Endothelial cell of umbilical vein (primary cell): ENCODE data around the gene TMEM59. TPM values are rescaled to one million over a fixed set of nuclear protein-coding genes. Genes with fewer than 3 reads are reported as not detected.
"Not testable (repeated sequence)": the region's sequence is repeated elsewhere in the genome, so short reads cannot be mapped to it uniquely, and the experiment has no call there.

ENCODE experiments used
- BruUV-seq: library from RNA; stranded (reverse); fragments of 400-500 nt; replicated peaks from 2 replicates; lab custom pipeline; 2021; lab: Mats Ljungman, UMichigan
- CTCF ChIA-PET: fragments of 300-600, 350-600 bp; sonication (Branson Sonifier 250); formaldehyde crosslinking; loops from one replicate; lab custom pipeline; 2021; ENCODE audit warnings: antibody characterized with exemption, inconsistent platforms; lab: Charles Lee
- POLR2A ChIA-PET: fragments of 300-600, 350-600 bp; sonication (Branson Sonifier 250); formaldehyde crosslinking; loops from one replicate; lab custom pipeline; 2021; ENCODE audit warnings: antibody characterized with exemption, inconsistent platforms; lab: Charles Lee
- DNase-seq: peaks from one replicate; pipeline ENCODE4 v3.0.0-alpha.2; 2011; ENCODE audit warnings: low read depth, low spot score
- FAIRE-seq: peaks from 2 replicates; lab custom pipeline; 2011; peaks lifted over from hg19 to GRCh38; lab: Jason Lieb, UNC
- H2AFZ ChIP-seq: 2 replicates; pipeline ENCODE4 v1.6.0; 2012; ENCODE audit warnings: low read depth, low read length, control low read depth, inconsistent platforms
- H3K27ac ChIP-seq: 2 replicates; pipeline ENCODE4 v1.5.1; 2011; ENCODE audit warnings: low read depth, mild to moderate bottlenecking, control low read depth, low read length, moderate library complexity; ENCODE audit not compliant: insufficient read depth
- H3K27me3 ChIP-seq, 2 experiments: 2 replicates each; pipeline versions ENCODE4 v1.6.0 to v1.6.1; 2011; ENCODE audit warnings: low read length in 2 of 2, mixed read lengths in 1 of 2; ENCODE audit not compliant: control insufficient read depth in 2 of 2, insufficient read depth in 2 of 2
- H3K36me3 ChIP-seq, 2 experiments: 2 replicates in 1 of 2; 3 replicates in 1 of 2; pipeline ENCODE4 v1.5.1; 2011; ENCODE audit warnings: low read length in 2 of 2, mild to moderate bottlenecking in 1 of 2, moderate library complexity in 1 of 2; ENCODE audit not compliant: control insufficient read depth in 2 of 2, insufficient read depth in 2 of 2; ENCODE audit errors: extremely low read depth in 1 of 2
- H3K4me1 ChIP-seq: 3 replicates; pipeline ENCODE4 v1.5.1; 2011; ENCODE audit warnings: mild to moderate bottlenecking, low read length; ENCODE audit not compliant: control insufficient read depth, insufficient read depth; ENCODE audit errors: extremely low read depth
- H3K4me2 ChIP-seq: 2 replicates; pipeline ENCODE4 v1.6.1; 2011; ENCODE audit warnings: low read length, control low read depth, mixed read lengths; ENCODE audit not compliant: insufficient read depth
- H3K4me3 ChIP-seq, 3 experiments: fragments of 200-600 bp in 1 of 3; sonication (generic), shearing (Covaris generic) in 1 of 3; replicated peaks in 1 of 3; 2 replicates each; pipeline ENCODE4 v1.5.1; 2011 to 2016; ENCODE audit warnings: control low read depth in 3 of 3, low read length in 3 of 3, mild to moderate bottlenecking in 2 of 3, inconsistent platforms in 1 of 3, low read depth in 1 of 3, moderate library complexity in 1 of 3; ENCODE audit not compliant: insufficient read depth in 1 of 3
- H3K79me2 ChIP-seq: 2 replicates; pipeline ENCODE4 v1.6.0; 2012; ENCODE audit warnings: low read length, inconsistent platforms; ENCODE audit not compliant: control insufficient read depth, insufficient read depth
- H3K9ac ChIP-seq: replicated peaks from 2 replicates; pipeline ENCODE3; 2011; ENCODE audit warnings: low read length, control low read depth; ENCODE audit not compliant: insufficient read depth; ENCODE audit errors: extremely low read depth
- H3K9me1 ChIP-seq: replicated peaks from 3 replicates; pipeline ENCODE4 v1.6.0; 2011; ENCODE audit warnings: mild to moderate bottlenecking, low read length; ENCODE audit not compliant: control insufficient read depth, insufficient read depth; ENCODE audit errors: extremely low read depth
- H3K9me3 ChIP-seq: replicated peaks from 2 replicates; pipeline ENCODE4 v1.5.1; 2012; ENCODE audit warnings: low read length, inconsistent platforms; ENCODE audit not compliant: control insufficient read depth, insufficient read depth
- H4K20me1 ChIP-seq: replicated peaks from 2 replicates; pipeline ENCODE3; 2011; ENCODE audit warnings: mild to moderate bottlenecking, low read length; ENCODE audit not compliant: control insufficient read depth, insufficient read depth; ENCODE audit errors: extremely low read depth
- CTCF ChIP-seq, 2 donors: IDR thresholded peaks; 1 replicate in 1 of 2; 2 replicates in 1 of 2; pipeline ENCODE4 v1.5.1; 2011; ENCODE audit warnings: low read length in 2 of 2, mild to moderate bottlenecking in 2 of 2, moderate library complexity in 2 of 2, control low read depth in 1 of 2, inconsistent platforms in 1 of 2, low read depth in 1 of 2; ENCODE audit not compliant: insufficient read depth in 1 of 2; ENCODE audit errors: extremely low read depth in 1 of 2
- EZH2 ChIP-seq: IDR thresholded peaks from 2 replicates; pipeline ENCODE4 v1.6.1; 2012; ENCODE audit warnings: borderline replicate concordance, low read depth, mild to moderate bottlenecking, moderate library complexity, low read length, inconsistent platforms; ENCODE audit not compliant: severe bottlenecking
- FOS ChIP-seq: IDR thresholded peaks from 2 replicates; pipeline ENCODE4 v1.6.1; 2011; ENCODE audit warnings: mild to moderate bottlenecking, low read length, moderate library complexity, borderline replicate concordance; ENCODE audit not compliant: insufficient read depth
- GATA2 ChIP-seq: IDR thresholded peaks from 2 replicates; pipeline ENCODE4 v1.7.0; 2011; ENCODE audit warnings: low read depth, mild to moderate bottlenecking, moderate library complexity, mixed read lengths, low read length; ENCODE audit not compliant: insufficient read length, insufficient read depth
- JUN ChIP-seq: IDR thresholded peaks from 2 replicates; pipeline ENCODE4 v1.6.1; 2011; ENCODE audit warnings: borderline replicate concordance, low read depth; ENCODE audit not compliant: insufficient read length, insufficient read depth
- MAX ChIP-seq: IDR thresholded peaks from 2 replicates; pipeline ENCODE4 v1.6.1; 2011; ENCODE audit not compliant: insufficient read depth, insufficient read length
- MYC ChIP-seq: IDR thresholded peaks from one replicate; pipeline ENCODE4 v1.6.1; 2011; ENCODE audit warnings: mild to moderate bottlenecking, low read depth, low read length
- POLR2A ChIP-seq: IDR thresholded peaks from 2 replicates; pipeline ENCODE4 v1.6.1; 2012; ENCODE audit warnings: low read depth, mild to moderate bottlenecking, control low read depth, low read length
- POLR2AphosphoS5 ChIP-seq: IDR thresholded peaks from 2 replicates; pipeline ENCODE4 v1.6.1; 2012; ENCODE audit warnings: low read depth, mild to moderate bottlenecking, control low read depth, low read length, moderate library complexity; ENCODE audit not compliant: insufficient read depth
- dilution Hi-C: fragments of 300-500 bp; cut with MboI; formaldehyde crosslinking; loops from one replicate; pipeline ENCODE4 v1.15.0; 2019; ENCODE audit warnings: low sequenced_read_pairs; ENCODE audit not compliant: extremely low pct_ligation_motif_present
- intact Hi-C: fragments of 100-400 bp; cut with micrococcal nuclease; formaldehyde crosslinking; loops from one replicate; pipeline ENCODE4 v1.10.0; 2022
- polyA plus RNA-seq, 4 experiments: library from polyadenylated mRNA; depleted of rRNA in 3 of 4; stranded (reverse) in 3 of 4; unstranded in 1 of 4; fragments of >200 nt; gene quantifications; 2 replicates each; pipeline versions ENCODE4 v1.2.1 to v1.2.3, GENCODE V29; 2011 to 2012; ENCODE audit warnings: missing spikeins in 1 of 4
- total RNA-seq: library from RNA; stranded (reverse); gene quantifications from 2 replicates; pipeline ENCODE4 v1.2.3, GENCODE V29; 2021

TMEM59 gene
- total and polyA plus RNA-seq, 2 donors (not counting 3 experiments of a cell fraction or from before 2014, with no cell fraction given): 196 to 281 TPM

GRCh38 chr1:54003750-54004480 is 49.1 kb downstream of the TMEM59 start:
- POLR2A ChIA-PET: not testable (repeated sequence)

GRCh38 chr1:54003249-54003646 is 49.8 kb downstream of the TMEM59 start:
- Histone ChIP-seq H3K79me2 (no peaks in the 10 kb centered on the region), H3K36me3 (no peaks in the 10 kb centered on the region), H4K20me1 (no peaks in the 10 kb centered on the region), H3K9me3 (no peaks in the 10 kb centered on the region), H3K27me3 (peaks cover 0 to 3% of the 10 kb centered on the region in 2 experiments), H3K4me2 (no peak overlapping the region), H3K9ac (no peak overlapping the region), H3K27ac (no peak overlapping the region), H2AFZ (no peak overlapping the region), H3K9me1 (no peaks in the 10 kb centered on the region), H3K4me1 (no peaks in the 10 kb centered on the region), H3K4me3 (no peak overlapping the region)
- no TSS peak for BruUV-seq
- POLR2A ChIA-PET: no interaction called here
- CTCF ChIA-PET: interaction anchor here (2.6 kb wide), 1 partner anchor 11 kb away, joined by 6 read pairs; no protein-coding TSS in a partner anchor
- FAIRE-seq (no peak), DNase-seq (no peak)
- intact Hi-C loops (no loop called here), dilution Hi-C loops (no loop called here)
- no peak for TF ChIP-seq FOS
- TF ChIP-seq POLR2AphosphoS5: no peak
- no peak for TF ChIP-seq JUN
- TF ChIP-seq CTCF (IDR thresholded peaks at IDR 0.05; ENCODE audit: extremely low read depth in 1 of 2, insufficient read depth in 1 of 2, low read depth in 1 of 2, low read length in 2 of 2): no peak
- TF ChIP-seq MYC: no peak
- TF ChIP-seq GATA2: no peak
- no peak for TF ChIP-seq EZH2
- no peak for TF ChIP-seq POLR2A
- TF ChIP-seq MAX: no peak

More at GRCh38 chr1:54003750-54004480, 49.1 kb downstream of the TMEM59 start:
- H3K27ac ChIP-seq, H3K4me3 ChIP-seq, H3K4me2 ChIP-seq, dilution Hi-C loops, BruUV-seq, H3K9me3 ChIP-seq, H3K79me2 ChIP-seq, intact Hi-C loops, H3K4me1 ChIP-seq, H3K9ac ChIP-seq, H3K36me3 ChIP-seq, H2AFZ ChIP-seq, H4K20me1 ChIP-seq, DNase-seq, H3K9me1 ChIP-seq, H3K27me3 ChIP-seq, FAIRE-seq: not testable (repeated sequence)
- CTCF ChIA-PET: interaction anchor here (2.6 kb wide), 1 partner anchor 12 kb away, joined by 6 read pairs; no protein-coding TSS in a partner anchor
